Transverse colon (tissue), 4 donors: ENCODE data around the gene EVC. TPM values are rescaled to one million over a fixed set of nuclear protein-coding genes. Genes with fewer than 3 reads are reported as not detected.

ENCODE experiments used
- DNase-seq: peaks from one replicate; pipeline ENCODE4 v3.0.0-alpha.2; 2019
- H3K27ac ChIP-seq, 4 donors: fragments of 200-600 bp; sonication (generic); 2 replicates each; pipeline ENCODE4 v1.5.1; 2016 to 2018; ENCODE audit warnings: inconsistent platforms in 4 of 4
- H3K27me3 ChIP-seq: fragments of 200-600 bp; sonication (generic); 2 replicates; pipeline ENCODE4 v1.5.1; 2017; ENCODE audit warnings: inconsistent platforms
- H3K36me3 ChIP-seq, 4 donors: fragments of 200-600 bp; sonication (generic); 2 replicates each; pipeline ENCODE4 v1.5.1; 2017 to 2019; ENCODE audit warnings: inconsistent platforms in 4 of 4
- H3K4me1 ChIP-seq, 4 donors: fragments of 200-600 bp; sonication (generic); 2 replicates each; pipeline ENCODE4 v1.5.1; 2017 to 2020; ENCODE audit warnings: inconsistent platforms in 4 of 4
- H3K4me3 ChIP-seq, 4 donors: fragments of 200-600 bp; sonication (generic); 1 replicate in 1 of 4; 2 replicates in 3 of 4; pipeline versions ENCODE4 v1.5.1 to v1.6.1; 2017 to 2019; ENCODE audit warnings: inconsistent platforms in 4 of 4
- H3K9me3 ChIP-seq, 2 donors: fragments of 200-600 bp; sonication (generic); 2 replicates each; pipeline ENCODE4 v1.5.1; 2017 to 2019; ENCODE audit warnings: inconsistent platforms in 2 of 2
- EP300 ChIP-seq: sonication (generic); formaldehyde crosslinking; IDR thresholded peaks from one replicate; pipeline ENCODE4 v1.6.1; 2017; ENCODE audit warnings: antibody characterized with exemption, low read depth
- POLR2A ChIP-seq: fragments of 450-650 bp; IDR thresholded peaks from one replicate; pipeline ENCODE4 v1.6.1; 2016; ENCODE audit warnings: antibody characterized with exemption, mild to moderate bottlenecking, moderate library complexity
- POLR2AphosphoS5 ChIP-seq, 3 donors: sonication (generic); formaldehyde crosslinking; IDR thresholded peaks; one replicate each; pipeline ENCODE4 v1.6.1; 2016; ENCODE audit warnings: antibody characterized with exemption in 3 of 3
- WGBS, 2 donors: methylation state at CpG; one replicate each; pipeline ENCODE4 v1.1.5; 2018; ENCODE audit warnings: low coverage in 1 of 2; 5-methylcytosine and 5-hydroxymethylcytosine counted together
- in situ Hi-C, 4 donors: fragments of 200-750 bp; cut with MboI; loops; one replicate each; pipeline versions ENCODE4 v1.15.0 to v1.15.1; 2017; ENCODE audit warnings: low sequenced_read_pairs in 3 of 4, low pct_ligation_motif_present in 1 of 4, low pct_unique_long_range_greater_than_20kb in 1 of 4
- intact Hi-C: fragments of 100-400 bp; cut with DNase I; formaldehyde crosslinking; loops from one replicate; pipeline ENCODE4 v1.15.1; 2023; ENCODE audit warnings: low total_unique reads
- total RNA-seq, 4 donors: library from RNA; depleted of rRNA; stranded (reverse); fragments of >200 nt; gene quantifications; one replicate each; pipeline ENCODE4 v1.1.0, GENCODE V29; 2016
- TF ChIP-seq, protein P1 (sequence below), 5 experiments: fragments of 200-600 bp in 3 of 5; fragments of 450-650 bp in 2 of 5; sonication (generic) in 3 of 5; IDR thresholded peaks; 1 replicate in 2 of 5; 2 replicates in 3 of 5; pipeline ENCODE4 v1.5.1; 2016 to 2017; ENCODE audit warnings: antibody characterized with exemption in 5 of 5, inconsistent platforms in 3 of 5, mild to moderate bottlenecking in 2 of 5, moderate library complexity in 1 of 5

Gene EVC
- total RNA-seq, 4 donors from 2014 or later: 6.0 to 45.8 (median 12.0) TPM

DNA sequence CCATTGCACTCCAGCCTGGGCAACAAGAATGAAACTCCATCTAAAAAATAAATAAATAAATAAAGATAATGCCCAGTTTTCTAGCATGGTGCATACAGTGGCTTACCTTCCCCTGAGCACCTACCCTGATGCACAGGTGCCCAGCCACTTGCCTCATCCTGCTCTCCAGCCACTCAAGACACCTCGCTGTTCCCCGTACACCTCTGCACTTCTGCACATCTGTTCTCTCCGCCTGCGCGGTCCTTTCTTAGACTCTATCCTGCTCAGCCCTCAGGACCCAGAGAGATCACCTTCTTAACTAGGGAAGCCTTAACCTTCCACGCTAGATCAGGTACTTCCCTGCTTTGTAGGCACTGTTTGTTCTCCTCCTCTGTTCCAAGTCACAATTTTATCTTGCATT lies 2.9 kb downstream of the EVC start:
- Histone ChIP-seq H3K27me3 (peaks cover 31% of the 10 kb centered on the region), H3K27ac (no peak overlapping the region), H3K4me3 (no peak overlapping the region), H3K9me3 (no peaks in the 10 kb centered on the region), H3K4me1 (peaks cover 0 to 13% (median 5%) of the 10 kb centered on the region in 4 donors), H3K36me3 (no peaks in the 10 kb centered on the region)
- WGBS, 2 donors: 78 to 81% methylated on average over 6 of the region's 6 CpGs
- TF ChIP-seq, protein P1, sequence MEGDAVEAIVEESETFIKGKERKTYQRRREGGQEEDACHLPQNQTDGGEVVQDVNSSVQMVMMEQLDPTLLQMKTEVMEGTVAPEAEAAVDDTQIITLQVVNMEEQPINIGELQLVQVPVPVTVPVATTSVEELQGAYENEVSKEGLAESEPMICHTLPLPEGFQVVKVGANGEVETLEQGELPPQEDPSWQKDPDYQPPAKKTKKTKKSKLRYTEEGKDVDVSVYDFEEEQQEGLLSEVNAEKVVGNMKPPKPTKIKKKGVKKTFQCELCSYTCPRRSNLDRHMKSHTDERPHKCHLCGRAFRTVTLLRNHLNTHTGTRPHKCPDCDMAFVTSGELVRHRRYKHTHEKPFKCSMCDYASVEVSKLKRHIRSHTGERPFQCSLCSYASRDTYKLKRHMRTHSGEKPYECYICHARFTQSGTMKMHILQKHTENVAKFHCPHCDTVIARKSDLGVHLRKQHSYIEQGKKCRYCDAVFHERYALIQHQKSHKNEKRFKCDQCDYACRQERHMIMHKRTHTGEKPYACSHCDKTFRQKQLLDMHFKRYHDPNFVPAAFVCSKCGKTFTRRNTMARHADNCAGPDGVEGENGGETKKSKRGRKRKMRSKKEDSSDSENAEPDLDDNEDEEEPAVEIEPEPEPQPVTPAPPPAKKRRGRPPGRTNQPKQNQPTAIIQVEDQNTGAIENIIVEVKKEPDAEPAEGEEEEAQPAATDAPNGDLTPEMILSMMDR (IDR thresholded peaks at IDR 0.05): no peak
- TF ChIP-seq POLR2A (no peak), EP300 (no peak), POLR2AphosphoS5 (IDR thresholded peaks at IDR 0.05) (no peak)
- intact Hi-C loops: no loop called here
- in situ Hi-C loops: no loop called here
- no peak for DNase-seq

DNA sequence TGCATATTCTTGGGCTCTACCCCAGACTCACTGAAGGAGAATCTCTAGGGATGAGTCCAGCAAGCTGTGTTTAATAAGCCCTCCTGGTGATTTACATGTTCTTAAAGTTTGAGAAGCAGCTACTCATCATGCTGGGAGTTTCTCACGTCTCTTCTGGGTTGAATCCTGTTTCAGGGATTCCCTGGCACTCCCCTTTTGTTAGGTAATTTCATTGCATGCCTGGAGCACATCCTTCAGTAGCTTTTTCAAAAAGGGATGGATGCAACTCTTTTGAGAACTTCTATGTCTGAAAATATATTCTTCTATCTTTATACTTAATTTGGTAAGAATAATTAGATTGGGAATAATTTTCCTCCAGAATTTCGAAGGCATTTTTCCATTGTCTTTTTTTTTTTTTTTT lies 4.4 kb downstream of the EVC start:
- Histone ChIP-seq H3K4me1 (peaks cover 0 to 9% (median 4%) of the 10 kb centered on the region in 4 donors), H3K36me3 (no peaks in the 10 kb centered on the region), H3K27me3 (peaks cover 17% of the 10 kb centered on the region), H3K9me3 (no peaks in the 10 kb centered on the region), H3K4me3 (no peak overlapping the region), H3K27ac (no peak overlapping the region)
- intact Hi-C loops (no loop called here), in situ Hi-C loops (no loop called here)
- no peak for DNase-seq
- WGBS, 2 donors: 45% methylated on average over 2 of the region's 2 CpGs
- TF ChIP-seq POLR2AphosphoS5 (IDR thresholded peaks at IDR 0.05) (no peak), EP300 (no peak), POLR2A (no peak)
- TF ChIP-seq, protein P1 (IDR thresholded peaks at IDR 0.05): no peak

DNA sequence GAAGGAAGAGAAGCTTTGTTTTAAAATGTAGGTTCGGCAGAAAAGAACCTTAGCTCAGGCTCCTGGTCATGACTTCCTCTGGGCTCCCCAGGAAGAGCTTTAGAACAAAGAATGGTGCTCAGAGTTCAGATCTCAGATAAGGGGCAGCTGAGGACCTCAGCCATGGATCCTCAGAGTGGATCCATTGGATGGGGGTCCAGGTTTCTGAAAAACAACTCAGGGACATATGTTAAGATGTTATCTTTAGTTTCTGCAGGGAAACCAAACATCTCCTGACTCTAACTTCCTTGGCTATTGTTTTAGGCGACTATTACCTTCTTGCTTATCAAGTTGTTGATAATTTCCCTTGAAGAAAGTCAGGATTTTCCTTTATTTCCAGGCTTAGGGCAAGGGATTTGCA lies 5.4 kb downstream of the EVC start:
- intact Hi-C loops (no loop called here), in situ Hi-C loops (no loop called here)
- 70 to 79% methylated on average over 2 of the region's 2 CpGs for WGBS, 2 donors
- TF ChIP-seq EP300 (no peak), POLR2A (no peak), POLR2AphosphoS5 (IDR thresholded peaks at IDR 0.05) (no peak)
- TF ChIP-seq, protein P1 (IDR thresholded peaks at IDR 0.05): no peak
- Histone ChIP-seq H3K27me3 (peaks cover 10% of the 10 kb centered on the region), H3K36me3 (no peaks in the 10 kb centered on the region), H3K9me3 (no peaks in the 10 kb centered on the region), H3K4me3 (no peak overlapping the region), H3K4me1 (peaks cover 0 to 8% (median 2%) of the 10 kb centered on the region in 4 donors), H3K27ac (no peak overlapping the region)
- no peak for DNase-seq

DNA sequence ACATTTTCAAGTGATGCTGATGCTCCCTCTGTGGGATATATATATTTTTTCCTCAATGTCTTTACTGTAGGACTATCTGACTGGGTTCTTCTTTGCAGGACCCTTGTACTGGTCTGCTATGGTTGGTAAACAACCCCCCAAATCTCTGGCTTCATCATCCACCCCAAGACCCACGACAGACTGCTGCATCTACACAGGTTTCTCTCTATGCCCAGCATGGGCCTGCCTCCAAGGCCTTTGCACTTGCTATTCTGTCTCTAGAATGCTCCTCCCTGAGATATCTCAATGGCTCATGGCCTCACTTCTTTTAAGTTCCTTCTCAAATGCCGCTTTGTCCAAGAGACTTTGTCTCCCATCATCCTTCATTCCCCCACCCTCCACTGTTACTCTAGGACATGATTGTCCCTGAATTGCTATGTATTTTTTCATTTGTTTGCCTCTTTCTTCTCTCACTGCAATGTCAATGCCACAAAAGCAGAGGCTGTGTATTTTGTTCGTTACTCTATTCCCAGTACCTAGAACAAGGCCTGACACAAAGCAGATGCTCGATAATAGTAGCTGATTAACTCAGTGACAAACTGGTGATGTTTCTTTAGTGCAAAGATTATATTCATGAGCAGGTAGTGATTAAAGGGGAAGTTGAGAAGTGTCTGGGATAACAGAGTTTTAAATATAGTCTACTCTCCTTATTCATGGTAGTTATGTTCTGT lies 6.6 kb downstream of the EVC start:
- Histone ChIP-seq H3K36me3 (no peaks in the 10 kb centered on the region), H3K9me3 (no peaks in the 10 kb centered on the region), H3K27me3 (no peaks in the 10 kb centered on the region), H3K27ac (no peak overlapping the region), H3K4me1 (peaks cover 0 to under 1% (median 0%) of the 10 kb centered on the region in 4 donors), H3K4me3 (no peak overlapping the region)
- TF ChIP-seq, protein P1 (IDR thresholded peaks at IDR 0.05): no peak
- TF ChIP-seq POLR2AphosphoS5 (IDR thresholded peaks at IDR 0.05): no peak
- 82 to 85% methylated on average over 2 to 4 of the region's 4 CpGs for WGBS, 2 donors
- intact Hi-C loops: no loop called here
- in situ Hi-C loops: no loop called here
- no peak for DNase-seq
